NCI-H2029 treated with DMSO at 0.1 percent for 48 hours (cell line): ENCODE results near the gene SORCS2.

Source experiments
- DNase-seq: peaks from one replicate; lab custom pipeline; 2025; lab: John Stamatoyannopoulos, UW

The SORCS2 gene

GRCh38 chr4:7778510-7779431, 586.4 kb downstream of the SORCS2 start:
- DNase-seq = no peak

- DNase-seq = no peak
These were observed 587.1 kb downstream of the SORCS2 start for GRCh38 chr4:7779432-7779768.

GRCh38 chr4:7780751-7781348, 588.5 kb downstream of the SORCS2 start:
- no peak for DNase-seq

- DNase-seq = no peak
These were observed 589.0 kb downstream of the SORCS2 start for GRCh38 chr4:7781366-7781765.

GRCh38 chr4:7781993-7782392, 589.7 kb downstream of the SORCS2 start:
- DNase-seq = no peak

GRCh38 chr4:7782783-7783182, 590.4 kb downstream of the SORCS2 start:
- DNase-seq = no peak

GRCh38 chr4:7783541-7783940, 591.2 kb downstream of the SORCS2 start:
- no peak for DNase-seq

- DNase-seq = no peak
These were observed 592.0 kb downstream of the SORCS2 start for GRCh38 chr4:7784131-7784870.

GRCh38 chr4:7785017-7785416, 592.7 kb downstream of the SORCS2 start:
- DNase-seq = no peak

GRCh38 chr4:7786040-7786439, 593.7 kb downstream of the SORCS2 start:
- no peak for DNase-seq

GRCh38 chr4:7786517-7786916, 594.2 kb downstream of the SORCS2 start:
- no peak for DNase-seq

GRCh38 chr4:7787067-7787466, 594.7 kb downstream of the SORCS2 start:
- no peak for DNase-seq

- no peak for DNase-seq
These were observed 595.4 kb downstream of the SORCS2 start for GRCh38 chr4:7787681-7788141.

GRCh38 chr4:7788193-7788592, 595.9 kb downstream of the SORCS2 start:
- no peak for DNase-seq

GRCh38 chr4:7788694-7789425, 596.5 kb downstream of the SORCS2 start:
- DNase-seq = no peak

GRCh38 chr4:7790023-7790422, 597.7 kb downstream of the SORCS2 start:
- DNase-seq = no peak

- DNase-seq = no peak
These were observed 598.7 kb downstream of the SORCS2 start for GRCh38 chr4:7790999-7791398.
